K562 (cell line): ENCODE results near the gene TNFRSF18.

ENCODE experiments used
- GABPB1 ChIP-seq: sonication (generic); formaldehyde crosslinking; IDR thresholded peaks from 2 replicates; pipeline ENCODE4 v1.8.0; 2022; ENCODE audit warnings: mild to moderate bottlenecking, missing genetic modification reagents
- GATAD2B ChIP-seq: fragments of 450-650 bp; IDR thresholded peaks from 2 replicates; pipeline ENCODE4 v1.6.1; 2017; ENCODE audit warnings: mild to moderate bottlenecking, borderline replicate concordance
- IFI16 ChIP-seq: fragments of 250-450 bp; sonication (Bioruptor Pico); IDR thresholded peaks from 2 replicates; pipeline ENCODE4 v2.1.2; 2022; ENCODE audit warnings: mild to moderate bottlenecking, inconsistent platforms
- PATZ1 ChIP-seq: fragments of 250-450 bp; sonication (Bioruptor Pico); IDR thresholded peaks from 2 replicates; pipeline ENCODE4 v1.5.0; 2020; ENCODE audit warnings: mild to moderate bottlenecking, borderline replicate concordance
- SRSF7 ChIP-seq: fragments of 200-400 bp; formaldehyde crosslinking; optimal IDR thresholded peaks from 2 replicates; pipeline ENCODE3; 2017; ENCODE audit warnings: mild to moderate bottlenecking, low read depth, low read length
- ZNF740 ChIP-seq, 3 experiments: fragments of 200-800 bp in 1 of 3; sonication (Bioruptor generic) in 1 of 3; sonication (generic) in 1 of 3; formaldehyde crosslinking in 1 of 3; IDR thresholded peaks; 2 replicates each; pipeline versions ENCODE4 v1.6.1 to v1.8.0; 2016 to 2022; ENCODE audit warnings: mild to moderate bottlenecking in 2 of 3, missing compliant biosample characterization in 2 of 3, missing genetic modification characterization in 2 of 3, missing genetic modification reagents in 1 of 3
- TF ChIP-seq, protein P1 (sequence below): fragments of 250-450 bp; sonication (Bioruptor Pico); IDR thresholded peaks from 2 replicates; pipeline ENCODE4 v1.5.0; 2021

- TF ChIP-seq PATZ1 (CRISPR knock-in tag) = no peak
- TF ChIP-seq, protein P1, sequence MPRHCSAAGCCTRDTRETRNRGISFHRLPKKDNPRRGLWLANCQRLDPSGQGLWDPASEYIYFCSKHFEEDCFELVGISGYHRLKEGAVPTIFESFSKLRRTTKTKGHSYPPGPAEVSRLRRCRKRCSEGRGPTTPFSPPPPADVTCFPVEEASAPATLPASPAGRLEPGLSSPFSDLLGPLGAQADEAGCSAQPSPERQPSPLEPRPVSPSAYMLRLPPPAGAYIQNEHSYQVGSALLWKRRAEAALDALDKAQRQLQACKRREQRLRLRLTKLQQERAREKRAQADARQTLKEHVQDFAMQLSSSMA (CRISPR knock-in tag) = no peak
- TF ChIP-seq ZNF740 (CRISPR knock-in tag; IDR thresholded peaks at IDR 0.05) = no peak
- no peak for TF ChIP-seq ZNF740 (tag; IDR thresholded peaks at IDR 0.05)
- no peak for TF ChIP-seq IFI16 (CRISPR knock-in tag)
- no peak for TF ChIP-seq SRSF7
- no peak for TF ChIP-seq GATAD2B
- TF ChIP-seq GABPB1 (CRISPR knock-in tag) = no peak
Measured at GRCh38 chr1:1220197-1220596, 13.8 kb upstream of the TNFRSF18 start.
